HG03469 (cell line): ENCODE results near the gene CDH4.

Source experiments
- ATAC-seq: cut with Tn5 transposase; IDR thresholded peaks from one replicate; pipeline ENCODE4 v1.9.1; 2021; ENCODE audit warnings: mild to moderate bottlenecking, moderate library complexity, moderate number of reproducible peaks; ENCODE audit not compliant: unreplicated experiment

The CDH4 gene

DNA sequence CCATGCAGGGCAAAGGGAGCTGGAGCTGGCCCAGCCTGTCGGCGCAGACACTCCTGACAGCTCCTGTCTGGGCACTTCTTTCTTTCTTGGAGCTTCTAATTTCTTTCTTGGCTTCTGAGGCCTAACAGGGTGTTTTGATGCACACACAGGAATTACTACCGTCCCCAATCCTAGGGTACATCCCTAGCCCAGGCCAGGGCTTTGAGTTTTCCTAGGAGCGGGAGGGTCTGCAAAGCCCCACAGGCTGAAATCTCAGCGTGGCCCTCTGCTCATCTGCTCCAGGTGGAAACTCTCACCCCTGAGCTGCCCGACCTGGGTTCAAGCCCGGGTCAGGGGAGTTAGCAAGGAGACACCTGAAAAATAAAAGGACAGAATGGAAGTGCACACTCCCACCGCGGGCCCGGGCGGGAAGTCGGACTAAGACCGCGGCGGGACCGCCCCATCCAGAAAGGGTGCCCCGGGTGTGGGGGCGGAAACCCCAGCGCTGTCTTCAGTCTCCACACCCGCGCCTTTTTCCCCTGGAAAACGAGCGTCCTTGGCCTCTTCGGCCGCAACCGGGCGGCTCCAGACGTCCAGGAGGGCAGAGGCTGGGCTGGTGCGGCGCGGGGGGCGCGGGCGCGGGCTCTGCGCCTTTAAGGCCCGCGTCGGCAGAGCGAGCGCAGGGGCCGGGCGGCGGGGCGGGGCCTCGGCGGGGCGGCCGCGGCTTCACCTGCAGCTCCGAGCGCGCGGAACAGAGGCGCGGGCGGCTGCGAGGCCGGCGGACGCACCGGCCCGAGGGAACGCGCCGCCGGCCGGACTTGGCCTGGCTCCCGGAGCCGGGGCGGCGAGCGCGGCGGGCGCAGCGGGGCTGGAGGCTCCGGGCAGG lies at the start of gene CDH4:
TSS of gene CDH4 (plus strand) at position 733 of the 865 bp plus-strand sequence.
- no peak for ATAC-seq

DNA sequence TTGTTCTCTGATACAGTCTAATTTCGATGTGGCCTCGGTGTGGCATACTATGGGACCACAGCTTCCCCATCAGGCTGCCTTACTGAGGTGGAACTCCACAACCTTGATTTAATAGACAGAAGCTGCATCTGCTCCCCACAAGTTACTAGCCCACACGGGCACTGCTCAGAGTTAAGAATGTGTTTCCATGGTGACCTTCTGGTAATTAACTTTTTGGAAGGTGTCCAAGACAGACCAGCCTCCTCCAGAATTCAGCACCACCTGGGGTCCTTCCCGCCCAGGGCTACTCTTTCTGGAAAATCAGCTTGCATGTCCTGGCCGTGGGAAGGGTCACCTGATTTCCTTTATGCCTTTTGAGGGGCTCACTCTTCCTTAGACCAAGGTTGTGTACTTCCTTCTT lies 48.7 kb upstream of the CDH4 start:
- no peak for ATAC-seq

DNA sequence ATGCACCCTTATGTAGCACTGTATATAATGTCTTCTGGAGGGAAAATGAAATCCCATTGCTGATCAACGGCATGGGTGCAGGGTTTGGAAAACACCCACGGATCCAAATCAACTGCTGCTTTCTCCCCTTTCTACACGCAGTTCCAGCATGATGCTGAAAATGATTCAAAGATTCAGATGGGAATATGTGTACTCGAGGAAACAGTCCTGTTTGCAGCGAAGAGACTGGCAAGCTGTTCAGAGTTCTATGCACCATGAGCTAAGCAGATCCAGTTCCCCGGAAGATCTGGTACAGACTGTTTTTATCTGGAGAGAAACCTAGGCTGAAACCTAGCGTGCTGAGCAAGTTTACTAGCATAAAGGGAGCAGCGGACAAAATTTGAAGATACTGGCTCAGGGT lies 47.9 kb upstream of the CDH4 start:
- ATAC-seq, result no peak

DNA sequence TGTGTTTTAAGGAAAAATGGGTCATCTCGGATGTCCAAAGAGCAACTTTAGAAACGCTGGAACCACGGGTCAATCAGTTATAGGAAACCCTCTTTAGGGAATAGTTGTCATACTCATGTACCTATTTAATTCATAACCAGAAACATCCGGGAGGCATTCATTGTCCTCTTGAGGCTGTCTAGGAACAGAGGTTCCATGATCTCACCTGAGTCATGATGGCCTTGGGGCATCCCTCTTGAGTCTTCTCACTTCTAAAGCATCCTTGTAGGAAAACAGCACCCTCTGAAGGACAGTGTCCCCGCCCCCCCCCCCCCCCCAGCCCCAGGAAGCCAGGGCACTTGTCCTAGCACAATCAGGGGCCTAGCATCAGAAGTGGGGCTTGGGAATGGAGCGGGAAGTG lies 46.3 kb upstream of the CDH4 start:
- ATAC-seq, result no peak

DNA sequence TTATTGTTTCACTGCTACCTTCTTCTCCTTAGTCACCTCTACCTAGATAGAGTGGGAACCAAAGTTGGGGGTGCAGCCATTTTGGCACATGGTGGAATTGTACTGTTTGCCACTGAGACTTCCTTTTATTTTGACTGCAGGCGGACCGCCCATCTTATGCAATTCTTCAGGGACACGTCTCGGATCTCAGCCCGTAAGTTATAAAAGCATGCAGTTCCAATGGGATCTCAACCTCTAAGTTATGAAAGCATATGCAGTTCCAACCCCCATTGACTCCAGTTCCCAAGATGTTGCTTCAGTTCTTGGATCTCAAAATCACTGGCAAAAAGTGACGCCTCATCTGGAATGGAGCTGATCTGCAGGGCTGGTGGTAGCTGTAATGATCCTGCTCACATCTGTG lies 41.2 kb upstream of the CDH4 start:
- no peak for ATAC-seq

DNA sequence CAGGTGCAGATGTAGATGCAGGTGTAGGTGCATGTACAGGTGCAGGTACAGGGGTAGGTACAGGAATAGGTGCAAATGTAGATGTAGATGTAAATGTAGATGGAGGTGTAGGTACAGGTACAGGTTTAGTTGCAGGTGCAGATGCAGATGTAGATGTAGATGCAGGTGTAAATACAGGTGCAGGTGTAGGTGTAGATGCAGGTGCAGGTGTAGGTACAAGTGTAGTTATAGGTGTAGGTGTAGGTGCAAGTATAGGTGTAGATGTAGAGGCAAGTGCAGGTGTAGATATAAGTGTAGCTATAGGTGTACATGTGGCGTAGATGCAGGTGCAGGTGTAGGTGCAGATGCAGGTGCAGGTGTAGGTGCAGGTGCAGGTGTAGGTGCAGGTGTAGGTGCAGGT lies 34.2 kb upstream of the CDH4 start:
- no peak for ATAC-seq

DNA sequence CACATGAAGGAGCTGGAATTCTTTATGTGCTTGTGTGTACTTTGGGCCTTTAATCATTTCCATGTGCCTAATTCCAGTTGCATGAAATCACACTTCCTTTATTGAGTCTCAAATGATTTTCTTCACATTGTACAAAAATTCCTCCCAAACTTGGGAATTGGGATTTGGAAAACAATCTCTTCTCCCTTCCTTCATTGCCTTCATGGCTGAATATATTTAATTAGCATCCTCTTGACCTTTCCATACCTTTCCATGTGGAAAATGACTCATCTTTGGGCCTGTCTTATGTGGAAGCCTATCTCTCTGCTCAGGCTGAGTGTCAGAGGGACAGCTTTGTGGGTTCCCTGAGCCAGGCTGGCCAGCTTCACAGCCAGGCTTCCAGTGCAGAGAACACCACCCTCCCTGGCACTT lies 33.0 kb upstream of the CDH4 start:
- ATAC-seq, result no peak

DNA sequence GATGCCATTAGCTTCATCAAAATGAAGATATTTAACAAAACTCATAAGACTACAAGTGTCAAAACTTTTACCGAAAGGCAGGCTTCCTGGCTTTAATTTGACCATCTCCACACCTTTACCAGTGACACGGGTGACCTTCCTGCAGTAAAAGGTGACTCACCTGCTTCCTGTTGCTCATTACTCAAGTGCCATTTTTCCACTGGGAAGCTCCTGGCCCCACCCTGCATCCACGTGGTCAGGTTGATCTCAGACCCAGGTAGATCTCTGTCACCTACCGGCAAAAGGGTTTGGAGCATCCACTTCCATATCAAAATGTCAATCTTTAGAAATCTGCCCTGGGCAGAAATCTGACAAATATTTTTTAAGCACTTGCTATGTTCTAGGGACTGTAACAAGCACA lies 31.9 kb upstream of the CDH4 start:
- ATAC-seq, result no peak

DNA sequence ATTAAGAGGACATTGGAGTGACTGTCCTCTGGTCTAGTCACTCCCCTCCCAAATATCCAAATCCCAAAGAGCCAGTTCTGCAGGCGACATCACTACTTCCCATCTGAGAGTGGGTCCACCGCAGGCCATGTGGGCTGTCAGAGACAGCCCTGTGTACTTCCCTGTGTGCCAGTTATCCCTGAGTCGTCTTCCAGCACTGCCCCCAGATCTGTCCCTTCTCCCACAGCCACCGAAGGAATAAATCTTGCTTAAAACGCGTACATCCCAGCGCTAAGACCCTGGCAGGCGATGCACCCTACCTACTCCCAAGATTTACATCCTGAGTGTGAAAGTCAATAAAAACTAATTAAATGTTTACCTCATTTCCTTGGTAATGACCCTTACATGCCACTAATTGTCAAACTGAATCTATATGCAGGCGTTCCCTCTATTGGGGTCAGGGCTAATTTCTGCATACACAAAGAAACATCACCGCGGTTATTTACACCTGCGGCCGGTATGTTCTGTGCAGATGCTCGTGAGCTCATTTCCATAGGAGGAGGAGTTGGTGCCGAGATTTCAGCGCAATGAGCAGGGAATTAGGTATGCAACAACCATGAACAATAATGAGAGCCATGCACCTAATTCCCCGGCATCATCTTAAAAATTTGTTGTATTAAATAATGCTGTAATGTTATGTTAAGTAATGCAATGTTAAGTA lies 31.3 kb upstream of the CDH4 start:
- no peak for ATAC-seq

DNA sequence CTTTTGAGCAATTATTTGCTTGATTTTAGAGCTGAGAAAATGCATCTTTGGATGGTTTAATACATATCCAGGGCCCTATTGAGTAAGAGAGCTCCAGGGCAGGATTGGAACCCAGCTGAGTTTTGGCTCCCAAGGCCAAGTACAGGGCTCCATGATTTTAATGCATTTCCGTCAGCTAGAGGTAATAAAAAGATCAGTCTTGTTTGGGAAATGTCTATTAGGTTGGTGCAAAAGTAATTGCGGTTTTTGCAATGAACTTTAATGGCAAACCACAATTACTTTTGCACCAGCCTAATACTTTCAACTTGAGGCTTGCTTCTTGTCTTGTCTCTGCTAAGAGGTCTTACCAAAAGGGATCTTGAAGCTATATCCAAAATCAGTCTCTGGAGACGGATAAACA lies 29.4 kb upstream of the CDH4 start:
- no peak for ATAC-seq

DNA sequence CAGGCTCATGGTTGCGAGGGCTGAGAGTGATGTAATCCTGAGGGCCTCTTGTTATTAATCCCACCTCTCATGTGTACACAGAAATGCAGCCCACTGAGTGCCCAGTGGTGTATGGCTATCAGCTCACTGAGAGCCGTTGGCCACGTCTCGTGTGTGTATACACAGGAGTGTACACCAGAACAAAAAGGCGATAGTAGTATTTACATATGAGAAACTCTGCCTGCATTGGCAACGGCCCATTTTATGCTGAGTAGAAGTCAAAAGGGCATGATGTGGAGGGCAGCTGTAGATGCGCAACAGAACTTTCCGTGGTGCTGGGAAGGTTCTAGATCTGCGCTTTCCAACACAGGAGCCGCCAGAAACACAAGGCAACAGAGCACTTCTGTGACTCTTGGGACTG lies 28.9 kb upstream of the CDH4 start:
- ATAC-seq, result no peak

DNA sequence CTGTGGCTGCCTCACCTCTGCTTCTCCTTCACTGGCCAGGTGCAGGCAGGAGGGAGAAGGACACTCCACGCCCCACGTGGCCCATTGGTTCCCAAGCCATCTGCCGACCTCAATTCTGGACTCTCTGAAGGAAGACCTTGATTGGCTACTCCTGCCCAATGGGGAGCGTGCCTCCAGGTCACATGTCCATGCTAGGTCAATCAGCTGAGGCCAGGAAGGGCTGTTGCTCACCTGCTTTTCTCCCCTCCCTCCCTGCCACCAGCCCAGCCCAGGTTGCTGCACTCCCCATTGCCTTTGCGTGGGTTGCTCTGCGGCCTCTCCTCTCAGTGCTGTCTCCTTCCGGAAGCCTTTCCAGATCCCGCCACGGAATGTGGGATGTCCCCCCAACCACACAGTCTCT lies 21.9 kb upstream of the CDH4 start:
- no peak for ATAC-seq

DNA sequence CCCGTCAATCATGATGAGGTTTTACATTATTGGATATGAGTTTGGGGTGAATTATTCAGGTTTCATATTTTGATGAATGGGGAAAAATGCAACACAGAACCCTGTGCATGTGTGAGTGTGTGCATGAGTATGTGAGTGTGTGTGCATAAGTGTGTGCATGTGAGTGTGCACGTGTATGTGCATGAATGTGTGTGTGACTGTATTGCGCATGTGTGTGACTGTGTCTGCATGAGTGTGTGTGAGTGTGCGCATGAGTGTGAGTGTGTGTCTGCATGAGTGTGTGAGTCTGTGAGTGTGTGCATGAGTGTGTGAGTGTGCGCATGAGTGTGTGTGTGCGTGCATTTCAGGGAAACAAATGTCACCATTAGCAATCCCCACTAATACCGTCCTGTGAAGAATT lies 18.5 kb upstream of the CDH4 start:
- no peak for ATAC-seq

DNA sequence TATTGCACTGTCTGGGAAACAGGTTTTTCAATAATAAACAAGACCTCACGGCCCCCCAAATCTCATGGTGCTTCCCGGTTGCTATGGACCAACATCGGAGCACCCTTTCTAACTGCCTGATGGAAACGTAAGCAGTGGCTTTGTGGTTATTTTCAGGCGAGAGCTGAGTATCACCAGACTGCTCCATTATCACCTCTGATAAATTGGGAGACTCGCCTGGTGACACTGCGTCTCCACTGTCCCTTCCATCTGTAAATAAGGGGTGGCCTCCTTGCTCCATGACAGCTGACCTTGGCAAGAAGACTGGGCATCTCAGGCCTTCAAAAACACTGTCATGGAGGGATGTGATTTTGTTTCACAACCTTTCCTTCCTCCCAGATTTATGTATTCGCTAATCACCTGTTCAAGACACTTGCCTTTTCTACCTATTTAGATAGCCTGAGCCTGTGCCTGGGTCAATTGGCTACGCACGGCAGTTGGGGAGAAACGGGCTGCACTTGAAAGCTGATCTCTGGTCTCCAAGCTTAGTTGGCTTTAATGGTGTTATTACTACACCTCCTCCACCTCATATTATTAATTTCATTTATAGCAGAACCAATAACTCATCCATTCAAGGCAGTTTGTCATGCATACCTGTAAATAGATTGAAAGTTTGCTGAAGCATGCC lies 17.7 kb upstream of the CDH4 start:
- ATAC-seq, result no peak

DNA sequence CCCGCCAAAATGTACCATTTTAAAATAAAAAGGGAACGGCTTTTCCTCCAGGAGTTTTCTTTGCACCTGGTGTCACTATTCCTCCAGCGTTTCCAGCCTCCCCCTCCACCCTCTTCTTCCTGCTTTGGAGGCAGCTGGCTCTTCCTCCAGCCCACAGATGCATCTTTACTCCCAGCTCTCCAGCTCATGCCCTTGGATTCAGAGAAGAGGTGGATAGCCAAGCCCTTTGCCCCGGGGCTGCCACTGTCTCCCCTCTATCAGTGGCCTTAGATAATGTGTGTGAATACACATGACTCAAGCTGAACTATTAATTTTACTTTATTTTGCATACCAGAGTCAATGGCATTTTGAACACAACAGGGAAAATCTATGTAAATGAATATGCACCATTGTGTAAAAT lies 15.3 kb upstream of the CDH4 start:
- no peak for ATAC-seq

DNA sequence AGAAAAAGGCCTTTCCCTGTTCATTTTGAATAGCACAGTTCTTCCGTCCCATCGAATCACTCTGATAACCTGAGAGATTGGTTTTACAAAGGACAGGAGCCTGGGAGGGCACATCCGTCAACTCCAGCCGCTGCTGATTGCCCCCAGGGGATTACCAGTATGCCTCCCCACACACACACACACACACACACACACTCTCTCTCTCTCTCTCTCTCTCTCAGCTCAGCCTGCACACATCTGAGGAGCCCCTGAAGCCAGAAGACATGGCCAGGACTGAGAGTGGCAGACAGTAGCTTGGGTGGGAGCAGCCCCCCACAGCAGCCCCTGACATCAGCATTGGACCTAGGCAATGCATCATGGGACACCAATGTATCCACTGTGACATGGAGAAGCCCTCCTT lies 13.2 kb upstream of the CDH4 start:
- ATAC-seq, result no peak

DNA sequence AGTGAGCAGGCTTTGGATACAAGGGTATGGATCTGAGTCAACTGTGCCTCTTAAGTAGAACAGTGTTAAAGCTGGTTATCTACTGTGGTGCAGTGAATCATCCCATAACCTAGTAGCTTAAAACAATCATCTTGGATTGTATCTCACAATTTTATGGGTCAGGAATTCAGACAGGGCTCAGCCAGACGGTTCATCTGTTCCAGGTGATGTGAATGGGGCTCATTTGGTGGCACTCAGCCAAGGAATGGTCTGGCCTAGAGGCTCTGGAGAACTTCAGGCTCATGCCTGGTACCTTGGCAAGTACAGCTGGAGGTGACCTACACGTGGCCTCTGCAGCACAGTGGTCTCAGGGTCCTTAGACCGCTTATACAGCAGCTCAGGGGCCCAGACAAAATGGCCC lies 11.2 kb upstream of the CDH4 start:
- no peak for ATAC-seq

DNA sequence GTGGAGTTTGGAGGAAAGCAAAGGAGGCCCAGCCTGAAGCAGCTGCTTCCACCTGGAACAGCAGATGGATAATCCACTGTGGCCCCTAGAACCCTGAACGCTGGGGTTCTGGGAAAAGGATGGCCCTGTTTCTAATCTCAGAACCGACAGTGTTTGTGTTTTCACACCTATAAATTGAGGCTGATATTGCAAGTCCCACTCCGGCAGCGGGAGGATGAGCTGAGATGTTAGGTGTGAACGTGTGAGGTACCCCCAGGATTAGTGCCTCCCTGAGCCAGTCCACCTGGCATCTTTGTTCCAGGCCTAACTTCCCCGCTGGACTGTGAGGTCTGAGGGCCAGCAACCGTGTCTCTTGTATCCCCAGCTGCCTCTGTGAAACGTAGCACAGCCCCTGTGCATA lies 7.8 kb upstream of the CDH4 start:
- ATAC-seq, result no peak

DNA sequence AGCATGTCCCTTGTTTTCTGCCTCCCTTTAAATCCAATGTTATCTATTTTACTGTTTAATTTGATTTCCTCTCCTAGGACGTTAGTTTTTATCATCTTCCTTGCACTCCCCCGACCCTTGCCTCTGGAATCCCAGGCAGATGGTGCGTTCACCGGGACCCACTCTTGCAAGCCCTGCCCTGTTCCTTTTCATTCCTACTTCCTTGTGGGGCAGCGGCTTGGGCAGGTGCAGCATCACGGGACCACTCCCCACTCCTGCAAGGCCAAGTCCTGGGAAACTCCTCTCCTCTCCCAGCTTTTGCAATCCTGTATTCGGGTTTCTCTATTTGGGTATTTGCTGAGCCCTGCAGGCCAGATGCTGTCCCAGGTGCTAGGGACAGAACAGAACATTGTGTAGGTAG lies 5.8 kb upstream of the CDH4 start:
- ATAC-seq, result no peak

DNA sequence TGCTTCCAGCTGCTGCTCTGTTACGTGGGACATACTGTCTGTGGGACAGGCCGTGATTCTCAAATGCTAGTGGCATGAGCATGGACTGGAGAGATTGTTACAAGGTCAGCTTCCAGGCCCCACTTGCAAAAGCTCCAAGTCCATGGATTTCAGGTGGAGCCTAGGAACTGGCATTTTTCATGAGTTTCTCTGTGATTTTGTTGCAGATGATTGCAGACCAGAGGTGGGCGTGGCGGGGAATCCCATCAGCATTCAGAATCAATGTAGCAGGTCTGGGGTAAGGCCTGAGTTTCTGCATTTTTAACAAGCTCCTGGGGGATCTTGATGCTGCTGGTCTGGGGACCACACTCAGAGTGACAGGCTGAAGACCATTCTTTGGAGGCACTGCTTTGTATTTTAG lies 2.4 kb upstream of the CDH4 start:
- no peak for ATAC-seq

DNA sequence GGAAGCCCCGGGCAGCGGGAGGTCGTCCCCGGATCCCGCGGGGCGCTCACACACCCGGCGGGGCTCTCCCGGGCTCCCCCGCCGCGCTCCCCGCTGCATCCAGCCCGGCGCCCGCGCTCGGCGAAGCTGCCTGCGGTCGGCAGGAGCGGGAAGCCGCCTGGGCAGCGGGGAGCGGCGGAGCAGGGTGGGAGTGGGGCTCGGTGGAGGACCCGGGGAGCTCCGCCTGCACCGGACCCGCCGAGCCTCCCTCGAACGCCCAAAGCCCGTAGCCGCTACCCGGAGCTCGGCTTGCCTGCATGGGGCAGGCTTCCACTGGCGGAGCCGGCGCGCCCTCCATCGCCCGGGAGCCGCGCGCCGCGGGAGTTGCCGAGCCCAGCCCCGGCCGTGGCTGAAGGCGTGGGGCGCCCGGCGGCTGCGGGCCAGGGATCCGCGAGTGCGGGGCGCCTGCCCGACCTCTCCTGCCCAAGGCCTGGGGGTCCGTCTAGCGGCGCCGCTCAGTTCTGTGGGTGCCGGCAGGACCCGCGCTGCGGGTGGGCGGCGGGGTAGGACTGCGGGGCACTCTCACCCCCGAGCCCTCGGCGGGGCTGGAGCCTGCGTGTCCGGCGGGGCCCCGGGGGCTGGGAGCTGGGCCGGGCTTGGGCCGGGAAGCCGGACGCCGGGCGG lies 671 bp downstream of the CDH4 start:
- no peak for ATAC-seq

DNA sequence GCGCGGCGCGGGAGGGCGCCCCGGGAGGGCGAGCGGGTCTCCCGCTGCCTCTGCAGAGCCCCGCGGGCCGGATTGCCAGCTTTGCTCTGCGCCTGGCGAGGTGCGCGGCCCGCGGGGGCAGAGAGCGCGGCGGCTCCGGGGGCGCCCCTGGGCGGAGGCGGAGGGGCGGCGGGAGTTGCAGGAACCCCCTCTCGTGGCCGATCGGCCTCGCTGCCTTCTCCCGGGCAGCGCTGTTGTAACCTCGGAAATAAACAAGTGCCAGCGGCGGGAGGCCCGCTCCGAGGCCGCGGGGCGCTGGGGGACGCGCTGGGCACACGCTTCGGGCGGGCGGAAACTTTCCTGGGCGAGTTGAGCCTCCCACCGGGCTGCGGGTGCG lies 1.2 kb downstream of the CDH4 start:
- no peak for ATAC-seq
